ENCODE data around the gene STARD8.

STARD8 gene

DNA sequence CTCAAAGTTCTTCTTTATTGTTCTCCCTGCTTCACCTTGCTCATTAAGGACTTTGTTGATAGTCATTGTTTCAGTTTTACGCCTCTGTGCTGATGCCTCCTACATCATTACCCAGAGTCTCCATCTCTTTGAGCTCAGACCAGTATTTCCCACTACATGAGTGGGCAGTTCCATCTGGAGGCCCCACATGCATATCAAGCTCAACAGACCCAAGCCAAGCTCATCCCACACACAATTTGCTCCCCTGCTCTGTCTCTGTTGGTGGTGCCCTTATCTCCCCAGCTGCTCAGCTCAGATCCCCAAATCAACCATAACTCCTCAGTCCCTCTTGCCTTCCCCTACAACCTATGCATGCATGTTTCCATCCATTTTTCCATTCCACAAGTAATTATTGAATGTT, 96.3 kb downstream of the STARD8 start:
- H3K9ac ChIP-seq (ENCODE audit: low read depth in 1 of 2, low read length in 2 of 2): no peak overlapping the region
- H3K4me3 ChIP-seq (ENCODE audit: low read depth in 1 of 2, low read length in 2 of 2): no peak overlapping the region
- H3K27ac ChIP-seq (ENCODE audit: low read depth, low read length): no peak overlapping the region
- no peaks in the 10 kb centered on the region for H3K36me3 ChIP-seq (ENCODE audit: control insufficient read depth in 1 of 2, insufficient read depth in 2 of 2, low read length in 2 of 2)
- no peaks in the 10 kb centered on the region for H3K27me3 ChIP-seq (ENCODE audit: control insufficient read depth in 1 of 2, insufficient read depth in 2 of 2, low read length in 2 of 2)
- no peaks in the 10 kb centered on the region for H3K9me3 ChIP-seq (ENCODE audit: control insufficient read depth in 1 of 2, low read length in 2 of 2)
- H3K4me1 ChIP-seq (ENCODE audit: control insufficient read depth in 1 of 2, insufficient read depth in 2 of 2, low read length in 2 of 2): no peaks in the 10 kb centered on the region

DNA sequence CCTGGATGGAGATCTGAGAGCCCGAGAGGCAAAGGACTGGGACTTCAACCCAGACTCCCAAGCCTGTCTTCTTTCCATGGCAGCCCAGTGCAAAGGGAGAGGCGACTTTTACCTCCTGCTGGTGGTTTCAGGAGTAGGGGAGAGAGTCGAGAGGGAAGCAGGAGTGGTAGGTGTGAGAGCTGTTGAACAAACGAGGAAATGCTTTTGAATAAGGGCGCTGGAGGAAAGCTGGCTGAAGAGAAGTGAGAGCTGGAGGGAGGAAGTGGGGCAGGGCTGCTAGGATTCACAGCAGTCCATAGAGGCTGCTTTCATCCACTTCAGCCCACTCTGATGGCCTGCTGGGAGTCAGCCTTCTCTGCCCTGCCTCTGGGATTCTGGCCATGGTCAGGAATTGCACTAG, 99.5 kb downstream of the STARD8 start:
- Histone ChIP-seq H3K36me3 (ENCODE audit: control insufficient read depth in 1 of 2, insufficient read depth in 2 of 2, low read length in 2 of 2) (no peaks in the 10 kb centered on the region), H3K4me3 (ENCODE audit: low read depth in 1 of 2, low read length in 2 of 2) (no peak overlapping the region), H3K4me1 (ENCODE audit: control insufficient read depth in 1 of 2, insufficient read depth in 2 of 2, low read length in 2 of 2) (no peaks in the 10 kb centered on the region), H3K9ac (ENCODE audit: low read depth in 1 of 2, low read length in 2 of 2) (no peak overlapping the region), H3K27ac (ENCODE audit: low read depth, low read length) (no peak overlapping the region), H3K9me3 (ENCODE audit: control insufficient read depth in 1 of 2, low read length in 2 of 2) (no peaks in the 10 kb centered on the region), H3K27me3 (ENCODE audit: control insufficient read depth in 1 of 2, insufficient read depth in 2 of 2, low read length in 2 of 2) (no peaks in the 10 kb centered on the region)

GRCh38 chrX:68748030-68748429, 100.6 kb downstream of the STARD8 start:
- Histone ChIP-seq H3K36me3 (ENCODE audit: control insufficient read depth in 1 of 2, insufficient read depth in 2 of 2, low read length in 2 of 2) (no peaks in the 10 kb centered on the region), H3K9me3 (ENCODE audit: control insufficient read depth in 1 of 2, low read length in 2 of 2) (no peaks in the 10 kb centered on the region), H3K4me1 (ENCODE audit: control insufficient read depth in 1 of 2, insufficient read depth in 2 of 2, low read length in 2 of 2) (no peaks in the 10 kb centered on the region), H3K27ac (ENCODE audit: low read depth, low read length) (no peak overlapping the region), H3K9ac (ENCODE audit: low read depth in 1 of 2, low read length in 2 of 2) (no peak overlapping the region), H3K4me3 (ENCODE audit: low read depth in 1 of 2, low read length in 2 of 2) (no peak overlapping the region), H3K27me3 (ENCODE audit: control insufficient read depth in 1 of 2, insufficient read depth in 2 of 2, low read length in 2 of 2) (no peaks in the 10 kb centered on the region)

- H3K4me3 ChIP-seq (ENCODE audit: low read depth in 1 of 2, low read length in 2 of 2): no peak overlapping the region
- no peaks in the 10 kb centered on the region for H3K36me3 ChIP-seq (ENCODE audit: control insufficient read depth in 1 of 2, insufficient read depth in 2 of 2, low read length in 2 of 2)
- H3K9me3 ChIP-seq (ENCODE audit: control insufficient read depth in 1 of 2, low read length in 2 of 2): no peaks in the 10 kb centered on the region
- H3K27ac ChIP-seq (ENCODE audit: low read depth, low read length): no peak overlapping the region
- H3K9ac ChIP-seq (ENCODE audit: low read depth in 1 of 2, low read length in 2 of 2): no peak overlapping the region
- no peaks in the 10 kb centered on the region for H3K4me1 ChIP-seq (ENCODE audit: control insufficient read depth in 1 of 2, insufficient read depth in 2 of 2, low read length in 2 of 2)
- no peaks in the 10 kb centered on the region for H3K27me3 ChIP-seq (ENCODE audit: control insufficient read depth in 1 of 2, insufficient read depth in 2 of 2, low read length in 2 of 2)
Observed at GRCh38 chrX:68749426-68749825, 102.0 kb downstream of the STARD8 start.

DNA sequence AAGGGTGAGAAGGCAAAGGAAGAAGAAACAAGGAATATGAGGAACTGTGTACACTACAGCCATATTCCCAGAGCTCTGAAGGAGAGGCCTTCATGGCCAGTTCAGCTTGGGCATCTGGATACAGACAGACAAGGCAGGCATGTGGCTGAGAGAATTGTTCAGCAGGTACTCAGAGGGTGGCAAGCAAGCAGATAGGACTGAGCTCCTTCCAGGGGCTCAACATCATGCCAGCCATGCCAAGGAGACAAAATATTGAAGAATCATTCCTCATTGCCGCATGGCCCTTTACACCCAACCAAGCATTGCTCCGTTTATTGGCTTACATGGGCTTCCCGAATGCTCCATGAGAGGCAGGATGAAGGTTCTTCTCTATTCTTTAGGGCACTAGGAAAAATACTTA, 102.8 kb downstream of the STARD8 start:
- Histone ChIP-seq H3K27ac (ENCODE audit: low read depth, low read length) (no peak overlapping the region), H3K4me3 (ENCODE audit: low read depth in 1 of 2, low read length in 2 of 2) (no peak overlapping the region), H3K4me1 (ENCODE audit: control insufficient read depth in 1 of 2, insufficient read depth in 2 of 2, low read length in 2 of 2) (no peaks in the 10 kb centered on the region), H3K27me3 (ENCODE audit: control insufficient read depth in 1 of 2, insufficient read depth in 2 of 2, low read length in 2 of 2) (no peaks in the 10 kb centered on the region), H3K36me3 (ENCODE audit: control insufficient read depth in 1 of 2, insufficient read depth in 2 of 2, low read length in 2 of 2) (no peaks in the 10 kb centered on the region), H3K9me3 (ENCODE audit: control insufficient read depth in 1 of 2, low read length in 2 of 2) (no peaks in the 10 kb centered on the region), H3K9ac (ENCODE audit: low read depth in 1 of 2, low read length in 2 of 2) (no peak overlapping the region)

- H3K9me3 ChIP-seq (ENCODE audit: control insufficient read depth in 1 of 2, low read length in 2 of 2): no peaks in the 10 kb centered on the region
- no peaks in the 10 kb centered on the region for H3K27me3 ChIP-seq (ENCODE audit: control insufficient read depth in 1 of 2, insufficient read depth in 2 of 2, low read length in 2 of 2)
- no peak overlapping the region for H3K27ac ChIP-seq (ENCODE audit: low read depth, low read length)
- no peak overlapping the region for H3K4me3 ChIP-seq (ENCODE audit: low read depth in 1 of 2, low read length in 2 of 2)
- no peaks in the 10 kb centered on the region for H3K4me1 ChIP-seq (ENCODE audit: control insufficient read depth in 1 of 2, insufficient read depth in 2 of 2, low read length in 2 of 2)
- no peak overlapping the region for H3K9ac ChIP-seq (ENCODE audit: low read depth in 1 of 2, low read length in 2 of 2)
- H3K36me3 ChIP-seq (ENCODE audit: control insufficient read depth in 1 of 2, insufficient read depth in 2 of 2, low read length in 2 of 2): no peaks in the 10 kb centered on the region
Observed at GRCh38 chrX:68751372-68751771, 103.9 kb downstream of the STARD8 start.

GRCh38 chrX:68753218-68753617, 105.8 kb downstream of the STARD8 start:
- H3K4me3 ChIP-seq (ENCODE audit: low read depth in 1 of 2, low read length in 2 of 2): no peak overlapping the region
- H3K27me3 ChIP-seq (ENCODE audit: control insufficient read depth in 1 of 2, insufficient read depth in 2 of 2, low read length in 2 of 2): no peaks in the 10 kb centered on the region
- H3K4me1 ChIP-seq (ENCODE audit: control insufficient read depth in 1 of 2, insufficient read depth in 2 of 2, low read length in 2 of 2): no peaks in the 10 kb centered on the region
- H3K36me3 ChIP-seq (ENCODE audit: control insufficient read depth in 1 of 2, insufficient read depth in 2 of 2, low read length in 2 of 2): no peaks in the 10 kb centered on the region
- H3K9me3 ChIP-seq (ENCODE audit: control insufficient read depth in 1 of 2, low read length in 2 of 2): no peaks in the 10 kb centered on the region
- no peak overlapping the region for H3K9ac ChIP-seq (ENCODE audit: low read depth in 1 of 2, low read length in 2 of 2)
- no peak overlapping the region for H3K27ac ChIP-seq (ENCODE audit: low read depth, low read length)

- Histone ChIP-seq H3K27ac (ENCODE audit: low read depth, low read length) (no peak overlapping the region), H3K4me3 (ENCODE audit: low read depth in 1 of 2, low read length in 2 of 2) (no peak overlapping the region), H3K4me1 (ENCODE audit: control insufficient read depth in 1 of 2, insufficient read depth in 2 of 2, low read length in 2 of 2) (no peaks in the 10 kb centered on the region)
Observed at GRCh38 chrX:68754406-68754805, 106.9 kb downstream of the STARD8 start.

DNA sequence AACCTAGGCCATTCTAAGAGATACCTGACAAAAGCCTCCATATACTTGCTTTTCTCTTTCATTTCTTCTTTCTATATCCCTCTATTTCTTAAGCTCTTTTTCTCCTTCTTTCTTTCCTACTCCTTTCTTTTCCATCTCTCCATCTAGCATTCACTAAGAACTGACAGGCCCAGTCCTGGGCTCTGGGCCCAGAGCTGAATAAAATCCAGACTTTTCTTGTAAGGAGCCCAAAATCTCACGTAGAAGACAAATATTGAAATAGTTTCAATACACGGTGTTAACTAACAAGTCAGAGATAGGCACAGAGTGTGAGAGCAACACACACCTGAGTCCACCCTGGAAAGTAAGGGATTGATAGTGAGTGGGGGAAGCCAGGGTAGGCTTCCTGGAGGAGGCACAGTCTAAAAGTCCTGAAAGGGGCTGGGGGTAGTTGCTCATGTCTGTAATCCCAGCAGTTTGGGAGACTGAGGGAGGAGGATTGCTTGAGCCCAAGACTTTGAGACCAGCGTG, 108.2 kb downstream of the STARD8 start:
- Histone ChIP-seq H3K4me3 (ENCODE audit: low read depth in 1 of 2, low read length in 2 of 2) (no peak overlapping the region), H3K4me1 (ENCODE audit: control insufficient read depth in 1 of 2, insufficient read depth in 2 of 2, low read length in 2 of 2) (no peaks in the 10 kb centered on the region), H3K27me3 (ENCODE audit: control insufficient read depth in 1 of 2, insufficient read depth in 2 of 2, low read length in 2 of 2) (no peaks in the 10 kb centered on the region)

More at GRCh38 chrX:68754406-68754805, 106.9 kb downstream of the STARD8 start:
- Histone ChIP-seq H3K9ac (ENCODE audit: low read depth in 1 of 2, low read length in 2 of 2) (no peak overlapping the region), H3K36me3 (ENCODE audit: control insufficient read depth in 1 of 2, insufficient read depth in 2 of 2, low read length in 2 of 2) (no peaks in the 10 kb centered on the region), H3K27me3 (ENCODE audit: control insufficient read depth in 1 of 2, insufficient read depth in 2 of 2, low read length in 2 of 2) (no peaks in the 10 kb centered on the region), H3K9me3 (ENCODE audit: control insufficient read depth in 1 of 2, low read length in 2 of 2) (no peaks in the 10 kb centered on the region)

DNA sequence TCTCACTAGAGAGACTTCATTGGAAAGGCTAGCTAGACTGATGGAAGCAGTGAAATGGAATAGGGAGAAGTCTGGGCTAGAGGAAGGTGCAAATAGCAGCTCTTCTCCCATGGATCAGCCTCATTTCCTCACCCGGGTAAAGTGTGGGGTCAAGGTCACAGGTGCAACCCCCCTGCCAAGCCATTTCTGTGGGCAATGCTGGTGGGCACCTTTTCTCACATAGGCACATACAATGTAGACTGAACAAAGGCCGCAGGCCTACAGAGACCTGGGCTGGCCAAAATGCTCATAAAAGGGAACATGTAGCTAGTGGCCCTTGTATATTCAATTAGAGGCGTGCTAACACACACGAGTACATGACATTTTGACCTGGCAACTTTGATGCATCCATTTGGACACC, 109.9 kb downstream of the STARD8 start:
- Histone ChIP-seq H3K4me3 (ENCODE audit: low read depth in 1 of 2, low read length in 2 of 2) (no peak overlapping the region), H3K36me3 (ENCODE audit: control insufficient read depth in 1 of 2, insufficient read depth in 2 of 2, low read length in 2 of 2) (no peaks in the 10 kb centered on the region), H3K9ac (ENCODE audit: low read depth in 1 of 2, low read length in 2 of 2) (no peak overlapping the region), H3K27me3 (ENCODE audit: control insufficient read depth in 1 of 2, insufficient read depth in 2 of 2, low read length in 2 of 2) (no peaks in the 10 kb centered on the region), H3K4me1 (ENCODE audit: control insufficient read depth in 1 of 2, insufficient read depth in 2 of 2, low read length in 2 of 2) (no peaks in the 10 kb centered on the region), H3K27ac (ENCODE audit: low read depth, low read length) (no peak overlapping the region), H3K9me3 (ENCODE audit: control insufficient read depth in 1 of 2, low read length in 2 of 2) (no peaks in the 10 kb centered on the region)

More for the DNA sequence above, 108.2 kb downstream of the STARD8 start:
- H3K9ac ChIP-seq (ENCODE audit: low read depth in 1 of 2, low read length in 2 of 2): no peak overlapping the region
- H3K36me3 ChIP-seq (ENCODE audit: control insufficient read depth in 1 of 2, insufficient read depth in 2 of 2, low read length in 2 of 2): no peaks in the 10 kb centered on the region
- H3K9me3 ChIP-seq (ENCODE audit: control insufficient read depth in 1 of 2, low read length in 2 of 2): no peaks in the 10 kb centered on the region
- no peak overlapping the region for H3K27ac ChIP-seq (ENCODE audit: low read depth, low read length)

DNA sequence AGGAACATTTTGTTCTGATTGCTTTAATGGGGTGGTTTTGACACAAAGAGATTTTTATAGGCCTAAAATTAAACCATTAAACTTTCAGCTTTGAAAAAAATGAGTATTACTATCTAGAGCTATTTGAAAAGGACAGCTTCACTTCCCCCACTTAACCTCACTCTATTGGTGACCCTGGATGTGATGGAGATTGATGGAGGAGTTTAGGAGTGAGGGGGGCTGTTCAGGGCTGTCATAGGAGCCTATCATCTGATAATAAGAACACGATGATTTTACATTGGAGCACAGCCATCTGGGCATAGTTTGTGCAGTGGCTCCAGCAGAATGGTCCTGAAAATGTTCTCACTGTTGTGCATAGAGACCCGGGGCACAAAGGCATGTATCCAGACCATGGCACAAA, 110.3 kb downstream of the STARD8 start:
- no peaks in the 10 kb centered on the region for H3K4me1 ChIP-seq (ENCODE audit: control insufficient read depth in 1 of 2, insufficient read depth in 2 of 2, low read length in 2 of 2)
- H3K27me3 ChIP-seq (ENCODE audit: control insufficient read depth in 1 of 2, insufficient read depth in 2 of 2, low read length in 2 of 2): no peaks in the 10 kb centered on the region
- H3K9ac ChIP-seq (ENCODE audit: low read depth in 1 of 2, low read length in 2 of 2): no peak overlapping the region
- H3K4me3 ChIP-seq (ENCODE audit: low read depth in 1 of 2, low read length in 2 of 2): no peak overlapping the region
- no peaks in the 10 kb centered on the region for H3K9me3 ChIP-seq (ENCODE audit: control insufficient read depth in 1 of 2, low read length in 2 of 2)
- no peak overlapping the region for H3K27ac ChIP-seq (ENCODE audit: low read depth, low read length)
- H3K36me3 ChIP-seq (ENCODE audit: control insufficient read depth in 1 of 2, insufficient read depth in 2 of 2, low read length in 2 of 2): no peaks in the 10 kb centered on the region
